AG04450 (cell line): ENCODE measurements around the gene E2F4. TPM values are rescaled to one million over a fixed set of nuclear protein-coding genes. Genes with fewer than 3 reads are reported as not detected.

Source experiments
- CTCF ChIA-PET: fragments of 300-600, 350-600 bp; formaldehyde crosslinking; extraction: SDS; loops from one replicate; lab custom pipeline; 2022; ENCODE audit warnings: antibody characterized with exemption, inconsistent platforms; lab: Charles Lee
- POLR2A ChIA-PET: fragments of 350-600 bp; formaldehyde crosslinking; extraction: SDS; loops from one replicate; lab custom pipeline; 2021; ENCODE audit warnings: antibody characterized with exemption, inconsistent platforms; lab: Yijun Ruan, JAX
- DNase-seq: peaks from one replicate; pipeline ENCODE4 v3.0.0-alpha.2; 2011; ENCODE audit warnings: low read depth, low spot score
- H3K27ac ChIP-seq: one replicate; pipeline ENCODE4 v1.5.1; 2012; ENCODE audit warnings: low read depth, low read length, control low read depth
- H3K27me3 ChIP-seq: one replicate; pipeline ENCODE4 v1.6.0; 2012; ENCODE audit warnings: low read length; ENCODE audit not compliant: control insufficient read depth, insufficient read depth
- H3K4me3 ChIP-seq: 2 replicates; pipeline ENCODE4 v1.5.1; 2011; ENCODE audit warnings: mild to moderate bottlenecking, low read depth, low read length, control low read depth
- H3K9me3 ChIP-seq: 2 replicates; pipeline ENCODE4 v1.5.1; 2012; ENCODE audit warnings: low read length; ENCODE audit not compliant: control insufficient read depth, insufficient read depth
- polyA plus RNA-seq: library from polyadenylated mRNA; depleted of rRNA; stranded (reverse); fragments of >200 nt; gene quantifications from 2 replicates; pipeline ENCODE4 v1.2.3, GENCODE V29; 2011
- TF ChIP-seq, protein P1 (sequence below): IDR thresholded peaks from 2 replicates; pipeline ENCODE4 v1.5.1; 2011; ENCODE audit warnings: low read depth, low read length, control low read depth, inconsistent platforms

The E2F4 gene
- polyA plus RNA-seq, 1 experiment, result 50.0 TPM

DNA sequence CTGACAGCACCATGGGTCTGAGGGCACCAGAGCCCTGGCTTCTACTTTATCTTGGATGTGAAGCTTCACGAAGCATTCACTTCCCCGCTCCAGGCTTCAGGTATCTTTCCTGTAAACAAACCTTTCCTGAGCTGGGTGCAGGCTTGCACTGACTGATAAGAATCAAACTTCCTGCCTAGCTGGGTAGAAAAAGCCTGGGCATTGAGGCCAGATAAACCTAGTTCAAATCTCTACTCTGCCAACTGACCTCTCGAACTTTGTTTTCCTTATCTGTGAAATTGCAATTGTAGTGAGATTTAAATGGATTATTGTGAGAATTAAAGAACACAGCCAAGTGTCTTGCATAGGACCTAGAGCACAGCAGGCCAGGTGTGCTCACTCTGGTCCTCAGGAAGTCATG, 32.0 kb downstream of the E2F4 start:
- no peaks in the 10 kb centered on the region for H3K27me3 ChIP-seq
- ChIA-PET POLR2A (interaction anchor here (1.4 kb wide), 1 partner anchor 16 kb away, joined by 4 read pairs; no protein-coding TSS in a partner anchor), CTCF (no interaction called here)
- H3K27ac ChIP-seq, result no peak overlapping the region
- no peak overlapping the region for H3K4me3 ChIP-seq
- TF ChIP-seq, protein P1, sequence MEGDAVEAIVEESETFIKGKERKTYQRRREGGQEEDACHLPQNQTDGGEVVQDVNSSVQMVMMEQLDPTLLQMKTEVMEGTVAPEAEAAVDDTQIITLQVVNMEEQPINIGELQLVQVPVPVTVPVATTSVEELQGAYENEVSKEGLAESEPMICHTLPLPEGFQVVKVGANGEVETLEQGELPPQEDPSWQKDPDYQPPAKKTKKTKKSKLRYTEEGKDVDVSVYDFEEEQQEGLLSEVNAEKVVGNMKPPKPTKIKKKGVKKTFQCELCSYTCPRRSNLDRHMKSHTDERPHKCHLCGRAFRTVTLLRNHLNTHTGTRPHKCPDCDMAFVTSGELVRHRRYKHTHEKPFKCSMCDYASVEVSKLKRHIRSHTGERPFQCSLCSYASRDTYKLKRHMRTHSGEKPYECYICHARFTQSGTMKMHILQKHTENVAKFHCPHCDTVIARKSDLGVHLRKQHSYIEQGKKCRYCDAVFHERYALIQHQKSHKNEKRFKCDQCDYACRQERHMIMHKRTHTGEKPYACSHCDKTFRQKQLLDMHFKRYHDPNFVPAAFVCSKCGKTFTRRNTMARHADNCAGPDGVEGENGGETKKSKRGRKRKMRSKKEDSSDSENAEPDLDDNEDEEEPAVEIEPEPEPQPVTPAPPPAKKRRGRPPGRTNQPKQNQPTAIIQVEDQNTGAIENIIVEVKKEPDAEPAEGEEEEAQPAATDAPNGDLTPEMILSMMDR, result no peak
- H3K9me3 ChIP-seq, result no peaks in the 10 kb centered on the region; the same call in 1 of the 2 replicates
- no peak for DNase-seq

DNA sequence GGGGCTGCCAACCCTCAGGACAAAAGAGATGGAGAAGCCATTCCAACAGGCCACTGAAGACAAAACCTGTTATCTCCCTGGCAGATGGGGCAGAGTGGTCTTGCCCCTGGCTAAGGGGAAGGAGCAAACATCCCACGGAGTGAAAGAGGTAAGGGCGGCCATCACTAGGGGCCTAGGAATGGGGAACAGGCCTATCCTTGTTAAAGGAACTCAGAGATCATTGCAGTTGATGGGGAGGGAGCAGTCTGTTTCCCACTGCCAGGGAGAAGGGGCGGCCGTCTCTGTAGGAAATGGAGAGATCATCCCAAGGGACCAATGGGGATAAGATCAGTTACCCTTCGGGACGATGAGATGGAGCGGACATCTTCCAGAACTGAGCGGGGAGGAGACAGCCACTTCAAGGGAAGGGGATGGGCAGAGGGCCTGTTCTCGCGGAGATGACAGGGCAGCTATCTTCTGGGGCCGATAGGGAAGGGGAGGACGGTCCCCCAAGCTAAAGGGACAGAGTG, 34.4 kb downstream of the E2F4 start:
- H3K27me3 ChIP-seq, result no peaks in the 10 kb centered on the region
- H3K27ac ChIP-seq, result no peak overlapping the region
- no peaks in the 10 kb centered on the region; the same call in 1 of the 2 replicates for H3K9me3 ChIP-seq
- no peak for DNase-seq
- H3K4me3 ChIP-seq, result peak overlapping the region; percentile 99
- ChIA-PET POLR2A (interaction anchor here (0.8 to 2.2 kb wide), 13 partner anchors 10 to 60 kb away, joined by 3 to 12 read pairs (median 7); partner anchors contain the start of genes ELMO3 and FHOD1), CTCF (interaction anchor here (0.7 to 2.1 kb wide), 3 partner anchors 28 to 272 kb away, joined by 3 to 5 read pairs (median 4); no protein-coding TSS in a partner anchor)
- TF ChIP-seq, protein P1, result no peak

DNA sequence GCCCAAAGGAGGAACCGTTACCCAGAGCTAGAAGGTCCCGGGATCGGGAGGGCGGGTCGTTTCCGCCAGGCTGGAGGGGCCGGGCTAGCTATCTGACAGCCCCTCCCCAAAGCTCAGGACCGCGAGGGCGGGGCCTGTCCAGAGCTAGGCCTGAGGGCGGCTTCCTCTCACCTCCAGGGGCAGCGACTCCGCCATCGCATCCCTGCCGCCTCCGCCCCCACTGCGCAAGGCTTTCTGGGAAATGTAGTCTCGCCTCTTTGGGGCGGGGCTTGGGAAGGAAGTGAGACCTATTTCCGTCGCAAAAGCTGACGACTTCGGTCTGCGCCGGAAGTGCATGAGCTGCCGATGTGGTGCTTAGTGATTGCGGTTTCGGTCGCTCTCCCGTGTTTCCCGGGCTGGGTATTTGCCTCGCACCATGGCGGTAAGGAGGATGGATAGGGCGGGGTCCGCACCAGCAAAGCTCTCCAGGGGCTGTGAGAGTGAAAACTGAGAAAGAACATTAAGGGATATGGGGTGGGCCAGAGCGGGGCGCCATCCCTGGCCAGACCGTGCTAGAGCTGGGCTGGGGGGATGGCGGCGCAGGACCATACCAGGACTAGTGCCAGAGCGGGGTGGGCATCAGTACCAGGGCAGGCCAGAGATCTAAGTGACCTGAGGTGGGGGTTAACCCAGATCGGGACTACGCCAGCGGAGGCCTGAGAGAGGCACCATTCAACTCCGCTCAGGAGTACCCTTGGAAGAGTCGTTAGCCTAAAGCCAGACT, 35.0 kb downstream of the E2F4 start, which contains the start of gene TMEM208:
TSS of gene TMEM208 (plus strand) at position 327 of the 763 bp plus-strand sequence. CDS start at position 416, 89 bp downstream.
- Histone ChIP-seq H3K27me3 (no peaks in the 10 kb centered on the region), H3K9me3 (no peaks in the 10 kb centered on the region; the same call in 1 of the 2 replicates), H3K4me3 (peak within 1 kb of the TSS; percentile 99), H3K27ac (peak within 1 kb of the TSS; percentile 75)
- POLR2A ChIA-PET, result interaction anchor here (0.6 to 2.2 kb wide), 16 partner anchors 9 to 160 kb away, joined by 3 to 12 read pairs (median 6); partner anchors contain the start of genes ELMO3 and FHOD1
- peak; percentile 94 for DNase-seq
- TF ChIP-seq, protein P1, result peak; percentile 13; the same call in 1 of the 2 replicates
- CTCF ChIA-PET, result interaction anchor here (0.7 to 2.1 kb wide), 3 partner anchors 29 to 273 kb away, joined by 3 to 5 read pairs (median 4); no protein-coding TSS in a partner anchor

DNA sequence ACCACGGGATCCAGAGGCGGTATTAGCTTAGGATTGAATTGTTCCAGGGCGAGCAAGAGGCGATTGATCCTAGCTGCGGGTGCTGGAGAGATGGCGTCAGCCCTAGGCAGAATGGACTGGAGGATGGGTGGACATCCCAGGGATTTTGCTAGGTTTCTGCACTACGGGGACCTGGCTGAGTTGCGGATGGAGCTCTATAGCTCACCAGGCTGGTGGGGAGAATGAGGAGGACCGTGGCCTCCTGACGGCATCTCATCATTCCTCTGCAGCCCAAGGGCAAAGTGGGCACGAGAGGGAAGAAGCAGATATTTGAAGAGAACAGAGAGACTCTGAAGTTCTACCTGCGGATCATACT, 35.6 kb downstream of the E2F4 start:
- ChIA-PET CTCF (interaction anchor here (1.4 kb wide), 1 partner anchor 273 kb away, joined by 3 read pairs; no protein-coding TSS in a partner anchor), POLR2A (interaction anchor here (0.6 to 2.2 kb wide), 11 partner anchors 9 to 151 kb away, joined by 3 to 12 read pairs (median 7); partner anchors contain the start of genes ELMO3 and FHOD1)
- Histone ChIP-seq H3K27me3 (no peaks in the 10 kb centered on the region), H3K4me3 (peak overlapping the region; percentile 99), H3K27ac (peak overlapping the region; percentile 75), H3K9me3 (no peaks in the 10 kb centered on the region; the same call in 1 of the 2 replicates)
- DNase-seq, result no peak
- TF ChIP-seq, protein P1, result no peak
